ENCODE measurements around the gene CNTFR.

DNA sequence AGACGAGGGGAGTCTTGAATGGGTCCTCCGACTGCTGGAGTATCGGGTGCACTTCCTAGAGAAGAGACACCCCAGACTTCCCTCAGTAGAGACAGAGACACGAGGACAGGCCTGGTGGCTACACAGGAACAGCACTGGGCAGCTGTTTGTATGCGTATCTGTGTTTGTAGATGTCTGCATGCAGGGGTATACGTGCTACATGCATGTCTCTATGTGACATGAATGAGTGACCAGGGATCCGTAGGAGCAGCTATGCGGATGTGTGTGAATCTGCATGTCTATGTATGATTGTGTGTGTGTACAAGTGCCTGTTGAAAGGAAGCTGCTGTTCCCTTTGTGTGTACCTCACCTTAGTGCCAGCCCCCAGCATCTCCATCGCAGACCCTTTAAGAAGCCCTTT lies 31.2 kb downstream of the CNTFR start:
- TF ChIP-seq POLR2A (IDR thresholded peaks at IDR 0.05), result no peak
- TF ChIP-seq, protein P1, sequence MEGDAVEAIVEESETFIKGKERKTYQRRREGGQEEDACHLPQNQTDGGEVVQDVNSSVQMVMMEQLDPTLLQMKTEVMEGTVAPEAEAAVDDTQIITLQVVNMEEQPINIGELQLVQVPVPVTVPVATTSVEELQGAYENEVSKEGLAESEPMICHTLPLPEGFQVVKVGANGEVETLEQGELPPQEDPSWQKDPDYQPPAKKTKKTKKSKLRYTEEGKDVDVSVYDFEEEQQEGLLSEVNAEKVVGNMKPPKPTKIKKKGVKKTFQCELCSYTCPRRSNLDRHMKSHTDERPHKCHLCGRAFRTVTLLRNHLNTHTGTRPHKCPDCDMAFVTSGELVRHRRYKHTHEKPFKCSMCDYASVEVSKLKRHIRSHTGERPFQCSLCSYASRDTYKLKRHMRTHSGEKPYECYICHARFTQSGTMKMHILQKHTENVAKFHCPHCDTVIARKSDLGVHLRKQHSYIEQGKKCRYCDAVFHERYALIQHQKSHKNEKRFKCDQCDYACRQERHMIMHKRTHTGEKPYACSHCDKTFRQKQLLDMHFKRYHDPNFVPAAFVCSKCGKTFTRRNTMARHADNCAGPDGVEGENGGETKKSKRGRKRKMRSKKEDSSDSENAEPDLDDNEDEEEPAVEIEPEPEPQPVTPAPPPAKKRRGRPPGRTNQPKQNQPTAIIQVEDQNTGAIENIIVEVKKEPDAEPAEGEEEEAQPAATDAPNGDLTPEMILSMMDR (IDR thresholded peaks at IDR 0.05), result no peak
